Measurements from ENCODE around the gene ULK4.
"Not testable (repeated sequence)": the region's sequence is repeated elsewhere in the genome, so short reads cannot be mapped to it uniquely, and the experiment has no call there.

ULK4 gene

DNA sequence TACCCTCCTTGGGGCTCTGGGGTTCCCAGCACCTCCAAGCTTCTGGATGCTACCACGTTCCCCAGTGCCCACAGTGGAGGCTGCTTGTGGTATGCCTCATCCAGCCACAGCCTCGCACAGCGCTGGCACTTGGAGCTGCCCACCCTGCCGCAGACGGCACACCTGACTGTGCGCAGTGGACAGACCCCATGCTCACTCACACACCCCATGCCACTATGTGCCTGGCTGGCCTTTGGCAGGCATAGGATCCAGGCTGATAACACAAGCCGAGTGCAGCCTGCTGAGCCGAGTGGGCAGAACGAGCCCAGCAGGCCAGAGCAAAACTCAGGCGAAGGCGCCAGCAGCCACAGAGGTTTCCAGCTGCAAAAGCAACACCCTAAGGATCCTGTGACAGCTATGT is 311.5 kb downstream of the ULK4 start:
- in situ Hi-C loops (cut with MboI; ENCODE audit: low sequenced_read_pairs), result no loop called here

GRCh38 chr3:41649129-41649739 is 312.7 kb downstream of the ULK4 start:
- in situ Hi-C loops (cut with MboI; ENCODE audit: low sequenced_read_pairs), result no loop called here

DNA sequence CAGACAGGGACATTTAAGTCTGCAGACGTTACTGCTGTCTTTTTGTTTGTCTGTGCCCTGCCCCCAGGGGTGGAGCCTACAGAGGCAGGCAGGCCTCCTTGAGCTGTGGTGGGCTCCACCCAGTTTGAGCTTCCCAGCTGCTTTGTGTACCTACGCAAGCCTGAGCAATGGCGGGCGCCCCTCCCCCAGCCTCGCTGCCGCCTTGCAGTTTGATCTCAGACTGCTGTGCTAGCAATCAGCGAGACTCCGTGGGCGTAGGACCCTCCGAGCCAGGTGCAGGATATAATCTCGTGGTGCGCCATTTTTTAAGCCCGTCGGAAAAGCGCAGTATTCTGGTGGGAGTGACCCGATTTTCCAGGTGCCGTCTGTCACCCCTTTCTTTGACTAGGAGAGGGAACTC is 314.2 kb downstream of the ULK4 start:
- in situ Hi-C loops (cut with MboI; ENCODE audit: low sequenced_read_pairs), result not testable (repeated sequence)

- in situ Hi-C loops (cut with MboI; ENCODE audit: low sequenced_read_pairs), result no loop called here
These were observed 321.8 kb downstream of the ULK4 start for GRCh38 chr3:41640076-41640475.

DNA sequence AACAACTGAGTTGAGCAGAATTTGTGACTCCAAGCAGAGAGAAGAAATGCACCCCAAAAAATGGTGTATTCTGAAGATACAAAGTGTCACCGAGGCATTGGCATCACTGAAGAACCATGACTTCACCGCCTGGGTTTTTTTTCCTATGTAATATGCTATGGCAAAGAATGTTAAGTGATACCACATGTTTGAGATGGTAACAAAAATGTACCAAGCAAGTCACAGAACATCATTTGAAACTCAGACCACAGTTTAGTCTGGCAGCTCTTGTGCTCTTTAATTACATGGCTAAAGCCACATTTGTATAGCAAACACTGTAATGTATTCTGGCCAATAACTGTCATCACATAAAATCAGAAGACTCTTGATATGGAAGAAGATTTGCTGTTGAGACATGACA is 323.5 kb downstream of the ULK4 start:
- in situ Hi-C loops (cut with MboI; ENCODE audit: low sequenced_read_pairs), result no loop called here

DNA sequence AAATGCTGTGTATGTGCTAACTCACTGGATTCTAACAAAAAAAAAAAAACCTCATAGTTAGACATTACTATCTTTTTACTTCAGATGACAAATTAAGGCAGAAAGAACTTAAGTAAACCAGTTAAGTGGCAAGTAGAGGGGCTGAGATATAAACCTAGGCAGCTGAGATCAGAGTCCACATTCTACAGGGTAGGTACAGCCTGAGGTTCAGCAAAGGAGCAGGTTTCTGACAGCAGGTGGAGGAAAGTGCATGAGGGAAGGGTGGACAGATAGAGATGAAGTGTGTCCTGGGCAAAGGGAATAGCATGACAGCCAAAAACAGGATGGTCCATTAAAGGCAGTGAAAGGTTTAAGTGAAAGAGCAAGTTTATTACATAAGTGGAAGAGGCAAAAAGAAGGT is 329.2 kb downstream of the ULK4 start:
- in situ Hi-C loops (cut with MboI; ENCODE audit: low sequenced_read_pairs), result no loop called here

DNA sequence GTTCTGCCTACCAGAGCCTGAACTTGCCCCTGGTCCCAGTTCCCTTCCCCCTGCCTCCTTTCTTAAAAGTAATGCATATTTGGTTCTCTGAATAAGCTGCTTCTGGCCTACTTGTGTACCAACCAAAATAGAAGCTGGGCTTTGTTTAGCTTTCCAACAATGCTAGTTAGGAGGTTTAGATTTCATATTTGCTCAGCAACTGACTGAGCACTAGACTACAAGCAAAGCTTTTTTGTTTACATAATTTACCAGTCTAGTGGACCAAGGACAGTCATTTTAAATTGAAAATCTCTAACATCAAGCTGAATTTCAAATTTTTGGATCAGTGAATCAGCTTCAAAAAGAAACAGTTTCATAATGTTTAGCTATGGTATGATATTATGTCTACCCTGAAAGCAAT is 331.2 kb downstream of the ULK4 start:
- in situ Hi-C loops (cut with MboI; ENCODE audit: low sequenced_read_pairs), result no loop called here

DNA sequence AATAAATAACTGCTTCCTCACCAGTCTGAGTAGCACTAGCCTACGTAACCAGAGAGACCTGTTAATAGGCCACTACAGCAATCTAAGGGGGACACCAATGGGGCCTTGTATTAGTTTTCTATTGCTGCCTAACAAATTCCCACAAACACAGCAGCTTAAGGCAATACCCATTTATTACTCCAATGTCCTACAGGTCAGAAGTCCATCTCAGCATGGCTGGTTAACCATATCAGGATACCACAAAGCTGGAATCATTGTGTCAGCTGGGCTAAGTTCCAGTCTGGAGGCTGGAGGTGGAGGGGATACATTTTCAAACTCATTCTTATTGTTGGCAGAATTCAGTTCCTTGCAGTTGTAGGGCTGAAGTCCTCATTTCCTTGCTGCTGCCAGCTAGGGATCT is 331.9 kb downstream of the ULK4 start:
- in situ Hi-C loops (cut with MboI; ENCODE audit: low sequenced_read_pairs), result no loop called here

DNA sequence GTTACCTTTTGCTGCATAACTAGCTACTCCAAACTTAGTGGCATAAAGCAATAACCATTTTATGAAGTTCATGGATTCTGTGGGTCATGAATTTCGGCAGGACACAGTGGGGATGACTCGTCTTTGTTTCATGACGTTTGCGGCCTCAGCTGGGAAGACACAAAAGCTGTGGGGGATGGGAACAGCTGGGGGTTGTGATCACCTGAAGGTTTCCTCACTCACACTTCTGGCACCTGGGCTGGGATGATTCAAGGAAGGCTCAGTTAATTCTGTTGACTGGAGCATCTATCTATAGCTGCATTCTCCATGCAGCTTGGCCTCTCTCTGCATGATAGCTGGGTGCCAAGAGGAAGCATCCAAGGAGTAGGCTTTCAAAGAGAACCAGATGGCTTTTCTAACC is 332.8 kb downstream of the ULK4 start:
- in situ Hi-C loops (cut with MboI; ENCODE audit: low sequenced_read_pairs), result no loop called here

DNA sequence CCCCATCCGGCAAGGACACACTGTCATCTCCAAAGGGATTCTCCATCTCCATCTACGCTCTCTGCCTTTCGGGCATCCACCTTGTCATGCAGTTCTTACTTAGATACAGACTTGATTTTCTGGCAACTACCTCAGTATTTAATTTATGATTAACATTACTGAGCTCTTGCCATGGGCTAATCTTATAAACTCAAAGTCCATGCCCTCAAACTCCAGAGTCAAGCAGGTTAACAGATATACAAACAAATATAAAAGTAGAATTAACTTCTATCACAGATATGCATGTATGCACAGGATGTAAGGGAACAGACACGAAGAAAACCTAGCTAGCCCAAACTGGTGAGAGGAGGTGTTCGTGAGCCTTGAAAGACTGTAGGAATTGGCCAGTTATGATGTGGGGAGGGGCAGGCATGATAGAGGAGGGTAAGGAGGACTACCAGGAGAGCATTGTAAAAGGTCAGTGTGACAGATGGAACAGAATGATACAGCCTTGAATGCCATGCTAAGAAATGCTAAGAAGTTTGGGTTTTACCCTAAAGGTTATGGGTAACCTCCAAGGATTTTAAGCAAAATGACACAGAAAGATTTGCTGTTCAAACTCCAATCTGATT is 334.3 kb downstream of the ULK4 start:
- in situ Hi-C loops (cut with MboI; ENCODE audit: low sequenced_read_pairs), result no loop called here

DNA sequence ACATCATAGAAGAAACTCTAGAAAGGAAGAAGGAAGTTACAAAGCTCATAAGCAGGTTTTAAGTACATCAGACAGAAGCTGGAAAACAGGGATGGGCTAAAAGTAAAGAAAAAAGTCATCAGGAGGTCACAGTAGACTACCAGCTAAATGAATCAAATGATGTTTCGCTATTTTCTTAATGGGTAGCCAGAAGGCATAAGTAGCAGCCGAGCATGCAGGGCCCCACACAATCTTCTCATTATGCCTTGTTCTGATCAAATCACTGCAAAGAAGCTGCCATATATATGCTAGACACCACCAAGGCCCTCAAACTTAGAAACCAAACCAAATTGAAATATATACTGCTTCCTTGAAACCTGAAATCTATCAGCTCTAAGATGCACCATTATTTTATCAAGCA is 349.1 kb downstream of the ULK4 start:
- in situ Hi-C loops (cut with MboI; ENCODE audit: low sequenced_read_pairs), result no loop called here

DNA sequence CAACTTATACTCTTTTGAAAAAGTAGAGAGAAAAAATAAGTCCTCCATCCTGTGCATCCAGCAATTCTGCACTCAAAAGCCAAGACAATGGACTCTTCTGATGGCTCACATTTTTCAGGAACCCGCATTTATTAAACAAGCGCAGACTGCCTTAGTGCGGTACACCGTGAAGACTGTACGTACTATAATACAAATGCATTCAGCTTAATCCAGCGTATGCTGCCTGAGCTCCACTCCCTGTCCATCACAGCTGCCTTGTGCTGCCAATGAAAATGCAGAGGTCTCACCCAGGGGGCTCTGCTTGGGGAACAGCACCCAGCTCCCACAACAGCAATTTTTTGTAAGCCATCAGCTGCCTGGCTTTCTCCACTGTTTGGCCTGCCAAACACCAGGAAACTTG is 350.9 kb downstream of the ULK4 start:
- in situ Hi-C loops (cut with MboI; ENCODE audit: low sequenced_read_pairs), result no loop called here

DNA sequence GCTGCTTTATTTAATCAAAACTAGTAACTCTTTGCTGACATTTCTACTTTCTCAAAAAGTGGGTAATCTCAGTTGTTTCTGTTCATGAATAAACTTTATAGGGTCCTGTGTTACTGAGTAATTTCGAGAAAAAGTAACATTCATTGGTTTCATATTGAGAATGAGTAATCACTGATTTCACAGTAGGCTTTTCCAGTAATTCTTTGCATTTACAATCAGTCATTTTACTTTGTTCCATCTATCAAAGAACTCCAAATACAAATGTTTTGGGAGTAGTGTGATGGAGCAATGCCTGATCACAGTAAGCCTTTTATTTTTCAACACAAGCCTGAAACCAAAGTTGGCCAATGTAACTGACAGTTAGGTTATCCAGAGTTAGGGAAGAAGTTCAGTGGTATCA is 353.6 kb downstream of the ULK4 start:
- in situ Hi-C loops (cut with MboI; ENCODE audit: low sequenced_read_pairs), result no loop called here

DNA sequence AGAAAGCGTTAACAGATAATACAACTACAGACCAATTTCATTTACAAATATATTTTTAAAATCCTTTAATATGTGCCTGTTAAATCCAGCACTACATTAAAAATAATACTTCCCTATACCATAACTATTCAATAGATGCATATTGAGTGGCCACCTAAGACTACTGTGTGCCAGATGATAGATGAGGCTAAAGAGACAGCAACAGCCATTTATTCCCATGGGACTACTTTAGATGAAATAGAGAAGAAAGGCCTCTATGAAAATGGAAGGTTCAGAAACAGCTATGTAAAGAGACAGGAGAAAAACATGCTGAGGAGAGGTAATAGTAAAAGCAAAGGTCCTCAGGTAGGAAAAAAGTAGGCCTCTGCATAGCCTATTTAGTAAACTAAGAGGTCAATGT is 358.1 kb downstream of the ULK4 start:
- in situ Hi-C loops (cut with MboI; ENCODE audit: low sequenced_read_pairs), result no loop called here

DNA sequence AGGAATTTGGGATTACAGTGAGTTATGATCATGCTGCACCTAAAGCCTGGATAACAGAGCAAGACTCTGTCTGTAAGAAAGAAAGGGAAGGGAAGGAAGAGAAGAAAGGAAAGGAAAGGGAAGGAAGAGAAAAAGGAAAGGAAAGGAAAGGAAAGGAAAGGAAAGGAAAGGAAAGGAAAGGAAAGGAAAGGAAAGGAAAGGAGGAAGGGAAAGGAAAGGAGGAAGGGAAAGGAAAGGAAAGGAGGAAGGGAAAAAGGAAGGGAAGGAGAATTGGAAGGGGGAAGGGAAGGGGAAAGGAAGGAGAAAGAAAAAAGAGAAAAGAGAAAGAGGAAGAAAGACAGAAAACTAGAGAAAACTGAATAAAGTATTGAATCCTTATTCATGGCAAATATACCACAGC is 359.8 kb downstream of the ULK4 start:
- in situ Hi-C loops (cut with MboI; ENCODE audit: low sequenced_read_pairs), result no loop called here

- in situ Hi-C loops (cut with MboI; ENCODE audit: low sequenced_read_pairs), result no loop called here
These were observed 360.4 kb downstream of the ULK4 start for GRCh38 chr3:41601404-41601987.

GRCh38 chr3:41600616-41601015 is 361.3 kb downstream of the ULK4 start:
- in situ Hi-C loops (cut with MboI; ENCODE audit: low sequenced_read_pairs), result no loop called here

DNA sequence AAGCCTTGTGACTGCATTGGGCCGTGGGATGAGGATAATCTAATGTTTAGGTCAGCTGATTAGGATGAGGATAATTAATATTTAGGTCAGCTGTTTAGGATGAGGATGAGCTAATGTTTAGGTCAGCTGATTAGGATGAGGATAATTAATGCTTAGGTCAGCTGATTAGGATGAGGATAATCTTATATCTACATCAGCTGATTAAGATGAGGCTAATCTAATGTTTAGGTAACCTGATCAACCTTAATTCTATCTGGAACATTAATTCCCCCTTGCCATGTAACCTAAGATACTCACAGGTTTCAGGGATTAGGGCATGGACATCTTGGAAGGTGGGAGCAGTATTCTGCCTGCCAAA is 362.8 kb downstream of the ULK4 start:
- in situ Hi-C loops (cut with MboI; ENCODE audit: low sequenced_read_pairs), result no loop called here

- in situ Hi-C loops (cut with MboI; ENCODE audit: low sequenced_read_pairs), result no loop called here
These were observed 363.3 kb downstream of the ULK4 start for GRCh38 chr3:41598402-41599126.

GRCh38 chr3:41593774-41594173 is 368.1 kb downstream of the ULK4 start:
- in situ Hi-C loops (cut with MboI; ENCODE audit: low sequenced_read_pairs), result no loop called here

- in situ Hi-C loops (cut with MboI; ENCODE audit: low sequenced_read_pairs), result no loop called here
These were observed 369.0 kb downstream of the ULK4 start for GRCh38 chr3:41592753-41593510.

Measured in hTERT RPE-1 (cell line).